ENCODE results near the gene SLC25A38. TPM values are rescaled to one million over a fixed set of nuclear protein-coding genes. Genes with fewer than 3 reads are reported as not detected.

Gene SLC25A38
- total and polyA plus RNA-seq, 9 of the 15 experiments (the other 6 are each of a cell fraction or from before 2014, with no cell fraction given) = 13.5 to 51.1 (median 30.6) TPM

DNA sequence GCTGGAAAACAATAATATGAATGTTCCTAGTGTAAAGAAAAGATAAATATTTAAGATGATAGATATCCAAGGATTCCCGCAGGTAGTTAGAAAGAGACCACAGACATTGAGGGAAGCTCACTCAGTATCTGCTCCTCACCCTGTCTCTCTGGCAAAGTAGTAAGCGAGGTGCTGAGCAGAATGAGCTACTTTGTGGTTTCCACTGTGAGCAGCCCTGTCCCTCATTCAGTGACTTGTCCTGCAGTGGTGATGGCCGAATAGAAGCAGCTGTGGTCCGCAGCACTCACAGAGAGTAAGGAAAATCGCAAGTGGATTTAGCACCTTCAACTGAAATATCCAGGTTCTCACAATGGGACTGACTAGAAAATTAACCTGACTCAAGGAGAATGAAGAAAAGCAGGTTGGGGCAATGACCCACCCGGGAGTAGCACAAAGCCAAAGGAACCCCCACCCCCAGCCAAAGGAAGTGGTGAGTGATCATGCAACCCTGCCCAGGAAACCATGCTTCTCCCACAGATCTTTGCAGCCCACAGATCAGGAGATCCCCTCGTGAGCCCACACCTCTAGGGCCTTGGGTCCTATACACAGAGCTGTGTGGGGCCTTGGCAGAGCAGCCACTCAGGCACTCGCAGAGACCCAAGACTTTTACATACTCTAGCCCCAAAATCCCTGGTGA, 21.8 kb upstream of the SLC25A38 start (continued):
- TF ChIP-seq, protein P1, sequence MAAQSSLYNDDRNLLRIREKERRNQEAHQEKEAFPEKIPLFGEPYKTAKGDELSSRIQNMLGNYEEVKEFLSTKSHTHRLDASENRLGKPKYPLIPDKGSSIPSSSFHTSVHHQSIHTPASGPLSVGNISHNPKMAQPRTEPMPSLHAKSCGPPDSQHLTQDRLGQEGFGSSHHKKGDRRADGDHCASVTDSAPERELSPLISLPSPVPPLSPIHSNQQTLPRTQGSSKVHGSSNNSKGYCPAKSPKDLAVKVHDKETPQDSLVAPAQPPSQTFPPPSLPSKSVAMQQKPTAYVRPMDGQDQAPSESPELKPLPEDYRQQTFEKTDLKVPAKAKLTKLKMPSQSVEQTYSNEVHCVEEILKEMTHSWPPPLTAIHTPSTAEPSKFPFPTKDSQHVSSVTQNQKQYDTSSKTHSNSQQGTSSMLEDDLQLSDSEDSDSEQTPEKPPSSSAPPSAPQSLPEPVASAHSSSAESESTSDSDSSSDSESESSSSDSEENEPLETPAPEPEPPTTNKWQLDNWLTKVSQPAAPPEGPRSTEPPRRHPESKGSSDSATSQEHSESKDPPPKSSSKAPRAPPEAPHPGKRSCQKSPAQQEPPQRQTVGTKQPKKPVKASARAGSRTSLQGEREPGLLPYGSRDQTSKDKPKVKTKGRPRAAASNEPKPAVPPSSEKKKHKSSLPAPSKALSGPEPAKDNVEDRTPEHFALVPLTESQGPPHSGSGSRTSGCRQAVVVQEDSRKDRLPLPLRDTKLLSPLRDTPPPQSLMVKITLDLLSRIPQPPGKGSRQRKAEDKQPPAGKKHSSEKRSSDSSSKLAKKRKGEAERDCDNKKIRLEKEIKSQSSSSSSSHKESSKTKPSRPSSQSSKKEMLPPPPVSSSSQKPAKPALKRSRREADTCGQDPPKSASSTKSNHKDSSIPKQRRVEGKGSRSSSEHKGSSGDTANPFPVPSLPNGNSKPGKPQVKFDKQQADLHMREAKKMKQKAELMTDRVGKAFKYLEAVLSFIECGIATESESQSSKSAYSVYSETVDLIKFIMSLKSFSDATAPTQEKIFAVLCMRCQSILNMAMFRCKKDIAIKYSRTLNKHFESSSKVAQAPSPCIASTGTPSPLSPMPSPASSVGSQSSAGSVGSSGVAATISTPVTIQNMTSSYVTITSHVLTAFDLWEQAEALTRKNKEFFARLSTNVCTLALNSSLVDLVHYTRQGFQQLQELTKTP (IDR thresholded peaks at IDR 0.05; ENCODE audit: low read depth in 1 of 2, partially characterized antibody in 2 of 2) = no peak
- TF ChIP-seq SMAD4 (CRISPR knock-in tag; conservative IDR thresholded peaks at IDR 0.05) (no peak), TEAD1 (CRISPR knock-in tag; IDR thresholded peaks at IDR 0.05) (no peak), CCAR2 (IDR thresholded peaks at IDR 0.05; ENCODE audit: low read depth, low read length) (no peak), RNF2 (IDR thresholded peaks at IDR 0.05) (no peak), ZNF707 (CRISPR knock-in tag; conservative IDR thresholded peaks at IDR 0.05) (no peak), HIVEP1 (CRISPR knock-in tag; IDR thresholded peaks at IDR 0.05) (no peak), CXXC5 (CRISPR knock-in tag; IDR thresholded peaks at IDR 0.05) (no peak), PHTF2 (CRISPR knock-in tag; IDR thresholded peaks at IDR 0.05) (no peak), ZNF143 (CRISPR knock-in tag; IDR thresholded peaks at IDR 0.05) (no peak), SRSF3 (IDR thresholded peaks at IDR 0.05; ENCODE audit: insufficient read depth, low read length) (no peak), EP400 (IDR thresholded peaks at IDR 0.05) (no peak), GATAD2A (IDR thresholded peaks at IDR 0.05) (no peak), TAF7 (tag; IDR thresholded peaks at IDR 0.05) (no peak), ETV1 (tag; conservative IDR thresholded peaks at IDR 0.05; ENCODE audit: low read depth) (no peak), RBM39 (optimal IDR thresholded peaks at IDR 0.05; ENCODE audit: low read depth, low read length) (no peak)
- TF ChIP-seq, protein P2, sequence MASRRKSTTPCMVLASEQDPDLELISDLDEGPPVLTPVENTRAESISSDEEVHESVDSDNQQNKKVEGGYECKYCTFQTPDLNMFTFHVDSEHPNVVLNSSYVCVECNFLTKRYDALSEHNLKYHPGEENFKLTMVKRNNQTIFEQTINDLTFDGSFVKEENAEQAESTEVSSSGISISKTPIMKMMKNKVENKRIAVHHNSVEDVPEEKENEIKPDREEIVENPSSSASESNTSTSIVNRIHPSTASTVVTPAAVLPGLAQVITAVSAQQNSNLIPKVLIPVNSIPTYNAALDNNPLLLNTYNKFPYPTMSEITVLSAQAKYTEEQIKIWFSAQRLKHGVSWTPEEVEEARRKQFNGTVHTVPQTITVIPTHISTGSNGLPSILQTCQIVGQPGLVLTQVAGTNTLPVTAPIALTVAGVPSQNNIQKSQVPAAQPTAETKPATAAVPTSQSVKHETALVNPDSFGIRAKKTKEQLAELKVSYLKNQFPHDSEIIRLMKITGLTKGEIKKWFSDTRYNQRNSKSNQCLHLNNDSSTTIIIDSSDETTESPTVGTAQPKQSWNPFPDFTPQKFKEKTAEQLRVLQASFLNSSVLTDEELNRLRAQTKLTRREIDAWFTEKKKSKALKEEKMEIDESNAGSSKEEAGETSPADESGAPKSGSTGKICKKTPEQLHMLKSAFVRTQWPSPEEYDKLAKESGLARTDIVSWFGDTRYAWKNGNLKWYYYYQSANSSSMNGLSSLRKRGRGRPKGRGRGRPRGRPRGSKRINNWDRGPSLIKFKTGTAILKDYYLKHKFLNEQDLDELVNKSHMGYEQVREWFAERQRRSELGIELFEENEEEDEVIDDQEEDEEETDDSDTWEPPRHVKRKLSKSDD (conservative IDR thresholded peaks at IDR 0.05; ENCODE audit: low read length) = no peak
- TF ChIP-seq, protein P3, sequence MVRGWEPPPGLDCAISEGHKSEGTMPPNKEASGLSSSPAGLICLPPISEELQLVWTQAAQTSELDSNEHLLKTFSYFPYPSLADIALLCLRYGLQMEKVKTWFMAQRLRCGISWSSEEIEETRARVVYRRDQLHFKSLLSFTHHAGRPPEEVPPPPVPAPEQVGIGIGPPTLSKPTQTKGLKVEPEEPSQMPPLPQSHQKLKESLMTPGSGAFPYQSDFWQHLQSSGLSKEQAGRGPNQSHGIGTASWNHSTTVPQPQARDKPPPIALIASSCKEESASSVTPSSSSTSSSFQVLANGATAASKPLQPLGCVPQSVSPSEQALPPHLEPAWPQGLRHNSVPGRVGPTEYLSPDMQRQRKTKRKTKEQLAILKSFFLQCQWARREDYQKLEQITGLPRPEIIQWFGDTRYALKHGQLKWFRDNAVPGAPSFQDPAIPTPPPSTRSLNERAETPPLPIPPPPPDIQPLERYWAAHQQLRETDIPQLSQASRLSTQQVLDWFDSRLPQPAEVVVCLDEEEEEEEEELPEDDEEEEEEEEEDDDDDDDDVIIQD (CRISPR knock-in tag; IDR thresholded peaks at IDR 0.05) = no peak
- TF ChIP-seq, protein P4, sequence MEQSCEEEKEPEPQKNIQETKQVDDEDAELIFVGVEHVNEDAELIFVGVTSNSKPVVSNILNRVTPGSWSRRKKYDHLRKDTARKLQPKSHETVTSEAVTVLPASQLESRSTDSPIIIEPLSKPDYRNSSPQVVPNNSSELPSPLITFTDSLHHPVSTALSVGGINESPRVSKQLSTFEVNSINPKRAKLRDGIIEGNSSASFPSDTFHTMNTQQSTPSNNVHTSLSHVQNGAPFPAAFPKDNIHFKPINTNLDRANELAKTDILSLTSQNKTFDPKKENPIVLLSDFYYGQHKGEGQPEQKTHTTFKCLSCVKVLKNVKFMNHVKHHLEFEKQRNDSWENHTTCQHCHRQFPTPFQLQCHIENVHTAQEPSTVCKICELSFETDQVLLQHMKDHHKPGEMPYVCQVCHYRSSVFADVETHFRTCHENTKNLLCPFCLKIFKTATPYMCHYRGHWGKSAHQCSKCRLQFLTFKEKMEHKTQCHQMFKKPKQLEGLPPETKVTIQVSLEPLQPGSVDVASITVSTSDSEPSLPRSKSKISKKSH (CRISPR knock-in tag; IDR thresholded peaks at IDR 0.05) = no peak

All from K562 (cell line).